SU-DHL-6 (cell line): ENCODE results near the gene KCTD19.

ENCODE experiments used
- CTCF ChIP-seq: fragments of 200-600 bp; sonication (generic); IDR thresholded peaks from one replicate; pipeline ENCODE4 v1.5.1; 2017; ENCODE audit warnings: antibody characterized with exemption, mild to moderate bottlenecking, low read length, moderate library complexity; ENCODE audit not compliant: insufficient read depth, poor library complexity, severe bottlenecking
- EZH2phosphoT487 ChIP-seq: fragments of 200-600 bp; sonication (generic), shearing (Covaris generic); conservative IDR thresholded peaks from 2 replicates; pipeline ENCODE4 v1.6.1; 2018; ENCODE audit warnings: mild to moderate bottlenecking, antibody characterized with exemption, low read length, moderate library complexity, mixed read lengths

DNA sequence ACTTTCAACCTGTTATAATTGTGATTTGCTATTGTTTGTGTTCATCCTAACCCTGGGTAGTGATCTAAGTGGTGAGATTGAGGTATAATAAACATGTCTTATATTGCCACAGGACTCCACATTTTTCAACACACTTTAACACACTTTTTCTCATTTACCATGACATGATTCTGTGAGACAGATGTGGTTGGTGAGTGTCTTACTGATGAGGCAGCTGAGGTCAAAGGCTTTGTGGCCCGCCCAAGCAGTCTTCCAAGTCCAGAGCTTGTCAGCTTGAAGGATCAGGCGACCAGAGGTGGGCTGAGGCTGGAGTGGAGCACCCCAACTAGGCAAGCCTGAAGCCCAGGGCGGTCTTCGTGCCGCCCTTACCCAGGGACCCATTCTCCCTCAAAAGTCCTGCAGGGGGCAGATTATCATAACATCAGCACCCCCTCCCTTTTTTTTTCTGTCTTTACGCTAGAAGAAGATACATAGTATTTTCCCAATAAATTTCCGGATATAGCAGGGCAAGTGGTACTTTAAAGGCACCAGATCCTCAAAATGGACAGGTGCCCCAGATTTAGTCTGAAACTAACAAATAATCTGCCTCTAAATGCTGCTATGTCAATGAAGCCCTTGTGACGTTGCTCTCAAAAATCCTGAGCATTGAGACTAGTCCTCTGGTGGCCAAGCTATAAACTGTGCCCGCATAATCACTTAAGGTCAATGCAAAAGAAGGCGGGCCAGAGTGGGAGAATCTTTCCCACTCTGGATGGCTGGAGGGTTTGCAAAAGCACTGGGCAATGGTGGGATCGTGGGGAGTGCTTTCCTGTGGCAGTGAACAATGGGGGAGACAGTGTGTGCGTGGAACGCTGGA, 21.1 kb downstream of the KCTD19 start:
- TF ChIP-seq CTCF, result no peak
- no peak for TF ChIP-seq EZH2phosphoT487
